HG03175 (cell line): ENCODE measurements around the gene DAB2IP.

ENCODE experiments used
- ATAC-seq: cut with Tn5 transposase; IDR thresholded peaks from one replicate; pipeline ENCODE4 v1.9.1; 2021; ENCODE audit warnings: mild to moderate bottlenecking, moderate library complexity; ENCODE audit not compliant: unreplicated experiment

DAB2IP gene

DNA sequence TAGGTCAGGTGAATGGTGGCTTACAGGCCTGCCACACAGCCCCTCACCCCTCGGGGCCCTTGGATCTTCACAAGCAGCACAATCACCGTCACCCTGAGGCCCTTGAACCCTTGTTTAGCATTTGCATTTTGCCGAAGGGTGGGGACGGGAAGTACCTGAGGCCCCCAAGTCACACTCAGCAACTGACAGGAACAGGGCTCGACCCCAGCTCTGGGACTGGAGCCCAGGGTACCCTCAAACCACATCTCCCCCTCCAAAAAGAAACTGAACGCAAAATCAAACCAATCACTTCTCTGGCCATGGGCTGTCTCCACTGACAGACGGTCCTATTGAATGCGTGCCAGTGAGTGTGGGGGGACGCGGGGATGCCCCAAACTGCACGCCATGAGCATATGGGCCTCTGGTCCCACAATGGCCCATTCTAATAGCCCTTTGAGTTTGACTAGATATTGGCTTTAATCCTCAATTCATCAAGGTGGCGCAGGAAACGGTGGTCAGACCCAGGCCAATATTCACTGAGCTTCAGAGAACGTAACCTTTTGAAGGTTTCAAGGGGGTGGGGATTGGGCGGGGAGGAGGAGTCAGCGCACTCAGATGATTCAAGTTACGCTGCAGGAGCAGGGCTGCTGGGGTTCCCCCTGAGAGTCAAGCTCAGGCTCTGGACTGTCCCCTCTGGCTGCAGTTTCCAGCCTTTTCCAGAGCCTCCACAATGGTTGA, 176.0 kb downstream of the DAB2IP start:
- no peak for ATAC-seq

DNA sequence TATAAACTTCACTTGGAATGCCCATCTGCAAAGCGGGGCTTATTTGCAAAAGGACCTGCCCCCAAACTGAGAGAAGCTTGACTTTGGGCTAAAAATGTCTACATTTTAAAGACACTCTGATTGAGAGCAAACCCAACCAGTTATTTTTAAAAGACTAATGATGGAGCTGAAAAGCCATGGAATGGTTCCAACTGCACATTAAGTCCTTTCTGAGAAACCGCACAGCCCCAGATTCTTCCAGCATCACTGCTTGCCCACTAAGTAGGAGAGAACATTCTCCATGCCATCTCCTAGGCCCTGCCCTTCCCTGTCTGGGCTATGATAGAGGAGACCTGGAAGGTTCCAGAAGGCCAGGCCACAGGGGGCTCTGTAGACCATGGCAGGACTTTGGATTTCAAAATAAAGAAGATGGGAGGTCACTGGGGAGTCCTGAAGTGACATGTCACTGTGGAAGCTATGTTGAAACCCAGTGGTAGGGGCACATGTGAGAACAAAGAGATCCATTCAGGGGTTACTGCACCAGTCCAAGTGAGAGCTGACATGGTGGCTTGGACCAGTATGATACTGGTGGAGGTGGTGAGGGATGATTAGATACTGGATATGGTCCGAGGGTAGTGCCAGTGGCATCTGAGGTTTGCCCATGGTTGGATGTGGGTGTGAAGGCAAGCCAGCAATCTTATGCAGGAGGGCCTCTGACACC, 179.2 kb downstream of the DAB2IP start:
- no peak for ATAC-seq

DNA sequence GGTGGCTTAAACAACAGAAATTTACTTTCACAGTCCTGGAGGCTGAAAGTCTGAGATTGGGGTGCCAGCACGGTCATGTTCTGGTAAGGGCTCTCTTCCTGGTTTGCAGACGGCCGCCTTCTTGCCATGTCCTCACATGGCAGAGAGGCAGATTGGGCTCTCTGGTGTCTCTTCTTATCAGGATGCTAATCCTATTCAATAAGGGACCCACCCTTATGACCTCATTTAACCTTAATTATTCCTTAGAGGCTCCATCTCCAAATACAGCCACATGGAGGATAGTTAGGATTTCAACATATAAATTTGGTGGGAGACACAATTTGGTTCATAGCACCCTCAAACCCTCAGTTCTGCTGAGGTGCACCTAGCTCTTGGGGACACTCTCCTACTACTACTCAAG, 180.4 kb downstream of the DAB2IP start:
- ATAC-seq = no peak

DNA sequence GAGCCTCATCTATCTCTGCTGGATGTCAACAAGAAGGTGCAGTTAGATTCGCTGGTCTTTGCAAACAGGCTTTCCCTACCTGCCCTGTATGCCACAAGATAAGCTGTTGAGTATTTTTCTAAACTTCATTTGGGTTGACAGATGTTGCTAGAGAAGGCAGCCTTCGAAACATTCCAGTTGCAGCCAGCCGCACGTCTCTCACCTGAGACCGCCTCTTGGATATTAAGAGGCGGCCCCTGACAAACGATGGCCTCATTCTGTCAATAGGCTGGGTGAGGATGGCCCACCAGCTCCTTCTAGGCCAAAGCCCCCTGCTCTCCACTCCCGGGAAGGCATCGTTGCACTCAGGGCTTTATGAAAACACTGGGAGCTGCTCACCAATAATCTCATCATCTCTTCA, 181.6 kb downstream of the DAB2IP start:
- ATAC-seq = no peak
